Upper lobe of left lung (tissue), 4 donors: ENCODE measurements around the gene EXOC6.

ENCODE experiments used
- POLR2A ChIP-seq, 4 donors: fragments of 450-650 bp; IDR thresholded peaks; one replicate each; pipeline ENCODE4 v1.5.1; 2016 to 2017; ENCODE audit warnings: antibody characterized with exemption in 4 of 4, mild to moderate bottlenecking in 2 of 4
- POLR2AphosphoS5 ChIP-seq, 2 donors: sonication (generic); formaldehyde crosslinking; IDR thresholded peaks; one replicate each; pipeline ENCODE4 v1.5.1; 2017; ENCODE audit warnings: antibody characterized with exemption in 2 of 2
- TF ChIP-seq, protein P1 (sequence below), 6 experiments: fragments of 450-650 bp in 4 of 6; fragments of 200-600 bp in 2 of 6; sonication (generic) in 2 of 6; IDR thresholded peaks; one replicate each; pipeline ENCODE4 v1.5.1; 2016 to 2019; ENCODE audit warnings: antibody characterized with exemption in 6 of 6

DNA sequence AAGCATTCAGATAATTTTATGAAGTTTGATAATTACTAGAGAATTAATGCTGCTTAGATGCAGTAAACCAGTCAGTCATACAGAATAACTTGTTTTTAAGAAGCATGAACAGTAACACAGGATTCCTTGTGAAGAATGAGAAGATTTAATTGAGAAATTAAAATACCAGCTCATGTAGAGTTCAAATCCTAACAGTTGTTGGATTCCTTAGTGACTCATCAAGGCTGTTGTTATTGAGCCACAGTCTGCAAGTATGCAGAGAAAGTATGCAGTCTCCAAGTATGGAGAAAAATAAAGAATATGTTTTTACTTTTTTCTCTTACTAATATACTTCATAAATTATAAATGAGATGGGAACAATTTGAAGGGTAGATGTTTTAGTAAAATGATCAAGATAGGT is 182.1 kb downstream of the EXOC6 start:
- TF ChIP-seq POLR2AphosphoS5 (IDR thresholded peaks at IDR 0.05) (no peak), POLR2A (IDR thresholded peaks at IDR 0.05) (no peak)
- TF ChIP-seq, protein P1, sequence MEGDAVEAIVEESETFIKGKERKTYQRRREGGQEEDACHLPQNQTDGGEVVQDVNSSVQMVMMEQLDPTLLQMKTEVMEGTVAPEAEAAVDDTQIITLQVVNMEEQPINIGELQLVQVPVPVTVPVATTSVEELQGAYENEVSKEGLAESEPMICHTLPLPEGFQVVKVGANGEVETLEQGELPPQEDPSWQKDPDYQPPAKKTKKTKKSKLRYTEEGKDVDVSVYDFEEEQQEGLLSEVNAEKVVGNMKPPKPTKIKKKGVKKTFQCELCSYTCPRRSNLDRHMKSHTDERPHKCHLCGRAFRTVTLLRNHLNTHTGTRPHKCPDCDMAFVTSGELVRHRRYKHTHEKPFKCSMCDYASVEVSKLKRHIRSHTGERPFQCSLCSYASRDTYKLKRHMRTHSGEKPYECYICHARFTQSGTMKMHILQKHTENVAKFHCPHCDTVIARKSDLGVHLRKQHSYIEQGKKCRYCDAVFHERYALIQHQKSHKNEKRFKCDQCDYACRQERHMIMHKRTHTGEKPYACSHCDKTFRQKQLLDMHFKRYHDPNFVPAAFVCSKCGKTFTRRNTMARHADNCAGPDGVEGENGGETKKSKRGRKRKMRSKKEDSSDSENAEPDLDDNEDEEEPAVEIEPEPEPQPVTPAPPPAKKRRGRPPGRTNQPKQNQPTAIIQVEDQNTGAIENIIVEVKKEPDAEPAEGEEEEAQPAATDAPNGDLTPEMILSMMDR (IDR thresholded peaks at IDR 0.05), result no peak
